Measurements from ENCODE around the gene IFT172. TPM values are rescaled to one million over a fixed set of nuclear protein-coding genes. Genes with fewer than 3 reads are reported as not detected.

IFT172 gene
- total RNA-seq, 2 experiments from 2014 or later, result 7.9 to 9.9 TPM

- no peak overlapping the region for H3K4me3 Mint-ChIP-seq
- no peaks in the 10 kb centered on the region for H3K9me3 Mint-ChIP-seq
- no peak for DNase-seq
- H3K27me3 Mint-ChIP-seq, result peaks cover 4% of the 10 kb centered on the region
- POLR2A ChIA-PET, result no interaction called here
- no peaks in the 10 kb centered on the region for H3K36me3 Mint-ChIP-seq (ENCODE audit: low read depth)
- H3K27ac Mint-ChIP-seq, result no peak overlapping the region
- CTCF ChIA-PET, result no interaction called here
- H3K4me1 Mint-ChIP-seq, result no peaks in the 10 kb centered on the region
These were observed 17.0 kb upstream of the IFT172 start for GRCh38 chr2:27506587-27506986.

- Mint-ChIP-seq H3K4me1 (no peaks in the 10 kb centered on the region), H3K27ac (no peak overlapping the region), H3K27me3 (peaks cover 20% of the 10 kb centered on the region), H3K4me3 (no peak overlapping the region), H3K9me3 (no peaks in the 10 kb centered on the region), H3K36me3 (ENCODE audit: low read depth) (no peaks in the 10 kb centered on the region)
- DNase-seq, result no peak
- POLR2A ChIA-PET, result no interaction called here
- CTCF ChIA-PET, result no interaction called here
These were observed 12.6 kb upstream of the IFT172 start for GRCh38 chr2:27502142-27502541.

- Mint-ChIP-seq H3K36me3 (ENCODE audit: low read depth) (no peaks in the 10 kb centered on the region), H3K27me3 (peaks cover 30% of the 10 kb centered on the region), H3K27ac (no peak overlapping the region), H3K4me3 (no peak overlapping the region), H3K9me3 (no peaks in the 10 kb centered on the region), H3K4me1 (peaks cover under 1% of the 10 kb centered on the region)
- POLR2A ChIA-PET, result no interaction called here
- CTCF ChIA-PET, result no interaction called here
- no peak for DNase-seq
These were observed 11.5 kb upstream of the IFT172 start for GRCh38 chr2:27501042-27501441.

- H3K36me3 Mint-ChIP-seq (ENCODE audit: low read depth), result no peaks in the 10 kb centered on the region
These were observed 9.4 kb upstream of the IFT172 start for GRCh38 chr2:27498975-27499374.

GRCh38 chr2:27497288-27497627, 7.7 kb upstream of the IFT172 start:
- Mint-ChIP-seq H3K4me3 (no peak overlapping the region), H3K36me3 (ENCODE audit: low read depth) (no peaks in the 10 kb centered on the region), H3K9me3 (no peaks in the 10 kb centered on the region), H3K4me1 (peaks cover 14% of the 10 kb centered on the region), H3K27ac (no peak overlapping the region), H3K27me3 (peaks cover 53% of the 10 kb centered on the region)
- POLR2A ChIA-PET, result no interaction called here
- CTCF ChIA-PET, result no interaction called here
- DNase-seq, result no peak

More at GRCh38 chr2:27498975-27499374, 9.4 kb upstream of the IFT172 start:
- Mint-ChIP-seq H3K27me3 (peaks cover 45% of the 10 kb centered on the region), H3K9me3 (no peaks in the 10 kb centered on the region), H3K4me3 (no peak overlapping the region), H3K4me1 (peaks cover 10% of the 10 kb centered on the region), H3K27ac (no peak overlapping the region)
- no peak for DNase-seq
- CTCF ChIA-PET, result no interaction called here
- POLR2A ChIA-PET, result no interaction called here

- Mint-ChIP-seq H3K27me3 (peaks cover 53% of the 10 kb centered on the region), H3K9me3 (no peaks in the 10 kb centered on the region), H3K4me1 (peaks cover 14% of the 10 kb centered on the region), H3K36me3 (ENCODE audit: low read depth) (no peaks in the 10 kb centered on the region), H3K27ac (no peak within 1 kb of the TSS), H3K4me3 (peak within 1 kb of the TSS; percentile 59)
- DNase-seq, result no peak
- ChIA-PET POLR2A (no interaction called here), CTCF (no interaction called here)
These were observed 7.1 kb upstream of the IFT172 start, which contains the start of gene GCKR for GRCh38 chr2:27496357-27497287. Gene GCKR (plus strand): TSS chr2:27496839. CDS start chr2:27496905, 66 bp downstream.

DNA sequence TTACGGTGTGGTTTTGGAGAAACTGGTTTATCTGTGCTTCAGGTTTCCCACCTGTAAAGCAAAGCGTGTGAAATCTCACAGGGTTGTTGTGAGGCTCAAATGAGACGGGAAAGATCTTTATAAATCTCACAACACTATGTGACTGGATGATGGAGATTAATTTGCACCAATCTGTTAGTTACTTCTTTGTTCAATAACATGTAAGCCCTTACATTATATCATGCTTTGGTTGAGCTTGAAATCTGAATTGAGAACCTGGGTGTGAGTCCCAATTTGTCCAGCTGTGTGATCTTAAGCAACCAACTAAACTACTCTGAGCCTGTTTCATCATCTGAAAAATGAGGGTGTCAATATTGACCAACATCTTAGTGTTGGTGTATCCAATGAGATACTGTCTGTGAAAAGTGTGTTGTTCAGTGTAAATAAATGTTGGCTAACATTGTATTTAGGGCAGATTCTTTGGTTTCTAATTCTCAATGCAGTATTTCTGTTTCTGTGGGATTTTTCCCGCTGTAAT, 6.4 kb upstream of the IFT172 start:
- CTCF ChIA-PET, result no interaction called here
- Mint-ChIP-seq H3K27me3 (peaks cover 53% of the 10 kb centered on the region), H3K27ac (no peak overlapping the region), H3K36me3 (ENCODE audit: low read depth) (no peaks in the 10 kb centered on the region), H3K4me3 (peak overlapping the region; percentile 59), H3K9me3 (no peaks in the 10 kb centered on the region), H3K4me1 (peaks cover 18% of the 10 kb centered on the region)
- POLR2A ChIA-PET, result no interaction called here
- DNase-seq, result no peak

DNA sequence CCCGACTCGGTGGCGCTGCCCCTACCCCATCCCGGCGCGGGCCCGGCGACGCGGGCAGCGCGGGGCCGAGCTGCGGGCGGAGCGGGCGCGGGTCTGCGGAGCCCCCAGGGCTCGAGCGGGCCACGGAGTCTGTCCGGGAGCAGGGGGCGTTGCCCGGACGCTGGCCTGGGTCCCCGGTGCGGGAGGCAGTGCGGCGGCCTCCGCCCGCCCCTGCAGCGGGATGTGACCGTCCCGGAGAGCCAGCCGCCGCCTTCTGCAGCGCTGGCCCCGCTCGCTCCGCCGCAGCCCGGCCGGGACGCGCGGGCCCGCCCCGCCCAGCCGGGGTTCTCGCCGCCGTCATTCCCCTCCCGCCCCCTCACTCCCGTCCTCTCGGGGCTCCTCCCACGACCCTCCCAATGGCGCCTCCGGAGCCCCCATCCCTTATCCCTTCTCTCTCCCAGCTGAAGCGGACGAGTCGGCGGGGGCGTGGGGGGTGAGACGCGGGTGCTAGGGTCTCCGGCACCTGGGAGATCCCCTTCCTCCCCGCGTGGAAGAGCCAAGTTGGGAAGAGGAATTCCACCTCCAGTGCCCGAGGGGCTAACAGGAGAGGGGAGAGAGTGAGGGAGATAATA, 5.5 kb upstream of the IFT172 start, which contains the start of gene FNDC4:
TSS of gene FNDC4 (minus strand) at position 257 of the 611 bp plus-strand sequence. CDS start 521 bp downstream, outside the sequence.
- Mint-ChIP-seq H3K4me1 (peaks cover 24% of the 10 kb centered on the region), H3K4me3 (peak within 1 kb of the TSS; percentile 59), H3K27me3 (peaks cover 53% of the 10 kb centered on the region), H3K9me3 (no peaks in the 10 kb centered on the region), H3K27ac (no peak within 1 kb of the TSS), H3K36me3 (ENCODE audit: low read depth) (no peaks in the 10 kb centered on the region)
- peak; percentile 25 for DNase-seq
- POLR2A ChIA-PET, result no interaction called here
- CTCF ChIA-PET, result no interaction called here

DNA sequence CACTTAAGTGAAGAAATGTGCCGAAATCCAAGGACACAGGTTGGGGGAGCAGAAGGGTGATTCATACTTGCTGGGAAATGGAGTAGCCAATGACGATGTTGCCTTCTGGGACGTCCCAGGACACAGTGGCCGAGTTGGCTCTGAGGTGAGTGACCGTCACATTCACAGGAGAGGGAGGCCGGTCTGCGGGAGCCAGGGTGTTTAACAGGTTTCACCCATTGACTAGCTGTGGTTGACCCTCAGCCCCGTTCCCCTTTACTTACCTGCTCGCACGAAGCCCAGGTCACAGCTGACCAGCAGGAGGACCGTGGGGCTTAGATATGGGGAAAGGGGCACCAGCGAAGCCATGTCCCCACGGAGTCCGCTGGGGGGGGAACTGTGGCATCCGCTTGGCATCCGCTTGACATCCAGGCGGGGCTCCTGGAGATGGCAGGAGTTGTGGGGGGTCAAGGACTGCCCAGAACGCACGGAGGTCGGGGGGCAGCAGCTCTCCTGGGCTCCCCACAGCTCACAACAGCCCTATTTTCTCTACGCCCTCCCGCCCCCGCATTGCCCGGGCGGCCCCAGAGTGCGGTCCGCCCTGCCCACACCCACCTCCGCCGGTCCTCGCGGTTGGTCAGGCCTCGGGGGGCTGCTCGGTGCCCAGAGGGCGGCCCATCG, 4.9 kb upstream of the IFT172 start:
- Mint-ChIP-seq H3K36me3 (ENCODE audit: low read depth) (no peaks in the 10 kb centered on the region), H3K4me3 (peak overlapping the region; percentile 45), H3K27ac (no peak overlapping the region), H3K9me3 (no peaks in the 10 kb centered on the region), H3K4me1 (peaks cover 30% of the 10 kb centered on the region), H3K27me3 (peaks cover 53% of the 10 kb centered on the region)
- ChIA-PET CTCF (no interaction called here), POLR2A (no interaction called here)
- no peak for DNase-seq

DNA sequence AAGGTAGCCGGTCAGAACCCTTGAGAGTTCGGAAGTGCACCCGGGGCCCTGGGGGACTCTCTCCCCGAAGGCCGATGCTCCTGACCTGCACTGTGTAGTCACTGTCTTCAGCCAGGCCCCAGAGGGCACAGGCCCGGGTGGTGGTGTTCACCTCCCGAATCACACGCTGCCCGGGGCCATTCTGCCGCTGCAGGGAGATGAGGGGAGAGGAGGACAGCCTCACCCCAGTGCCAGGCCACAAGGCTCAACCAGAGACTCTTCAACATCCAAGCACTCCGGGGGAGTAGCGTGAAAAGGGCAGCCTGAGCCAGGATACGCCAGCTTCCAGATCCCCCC, 4.4 kb upstream of the IFT172 start:
- DNase-seq, result no peak
- no peaks in the 10 kb centered on the region for H3K36me3 Mint-ChIP-seq (ENCODE audit: low read depth)
- ChIA-PET POLR2A (no interaction called here), CTCF (no interaction called here)
- H3K4me1 Mint-ChIP-seq, result peaks cover 35% of the 10 kb centered on the region
- peak overlapping the region; percentile 21 for H3K4me3 Mint-ChIP-seq
- H3K9me3 Mint-ChIP-seq, result no peaks in the 10 kb centered on the region
- H3K27ac Mint-ChIP-seq, result no peak overlapping the region
- peaks cover 49% of the 10 kb centered on the region for H3K27me3 Mint-ChIP-seq

DNA sequence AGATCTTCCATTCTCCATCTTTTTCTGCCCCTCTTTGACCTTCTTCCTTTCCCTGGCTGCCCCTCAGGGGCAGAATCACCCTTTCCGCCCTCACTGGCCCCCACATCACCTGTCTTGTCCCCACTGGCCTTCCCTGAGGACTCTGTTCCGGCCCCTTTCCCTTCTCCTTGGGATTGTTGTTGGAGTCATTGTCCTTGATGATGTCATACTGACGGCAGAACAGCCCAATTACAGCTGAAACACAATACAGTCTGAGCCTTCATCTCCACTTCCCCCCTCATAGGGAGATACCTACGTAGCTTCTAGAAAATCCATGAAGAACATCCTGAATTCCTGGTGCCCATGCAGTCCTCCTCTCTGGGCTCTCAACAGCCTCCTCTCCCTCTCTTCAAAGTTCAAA, 3.0 kb upstream of the IFT172 start:
- ChIA-PET CTCF (interaction anchor here (0.7 kb wide), 1 partner anchor 154 kb away, joined by 3 read pairs; no protein-coding TSS in a partner anchor), POLR2A (no interaction called here)
- Mint-ChIP-seq H3K9me3 (no peaks in the 10 kb centered on the region), H3K4me3 (no peak overlapping the region), H3K27ac (no peak overlapping the region), H3K4me1 (peaks cover 39% of the 10 kb centered on the region), H3K27me3 (peaks cover 38% of the 10 kb centered on the region), H3K36me3 (ENCODE audit: low read depth) (no peaks in the 10 kb centered on the region)
- DNase-seq, result no peak

- peaks cover 30% of the 10 kb centered on the region for H3K4me1 Mint-ChIP-seq
- no peaks in the 10 kb centered on the region for H3K9me3 Mint-ChIP-seq
- DNase-seq, result no peak
- H3K27me3 Mint-ChIP-seq, result peaks cover 10% of the 10 kb centered on the region
- peak overlapping the region; percentile 74 for H3K4me3 Mint-ChIP-seq
- no peaks in the 10 kb centered on the region for H3K36me3 Mint-ChIP-seq (ENCODE audit: low read depth)
- ChIA-PET POLR2A (no interaction called here), CTCF (interaction anchor here (2.9 kb wide), 1 partner anchor 194 kb away, joined by 11 read pairs; no protein-coding TSS in a partner anchor)
- H3K27ac Mint-ChIP-seq, result peak overlapping the region; percentile 71
These were observed 435 bp downstream of the IFT172 start for GRCh38 chr2:27489118-27489497.

- no peak overlapping the region for H3K27ac Mint-ChIP-seq
- no peaks in the 10 kb centered on the region for H3K9me3 Mint-ChIP-seq
- no peaks in the 10 kb centered on the region for H3K36me3 Mint-ChIP-seq (ENCODE audit: low read depth)
- H3K4me1 Mint-ChIP-seq, result peaks cover 19% of the 10 kb centered on the region
- DNase-seq, result no peak
- no peaks in the 10 kb centered on the region for H3K27me3 Mint-ChIP-seq
- ChIA-PET CTCF (no interaction called here), POLR2A (no interaction called here)
- H3K4me3 Mint-ChIP-seq, result no peak overlapping the region
These were observed 4.0 kb downstream of the IFT172 start for GRCh38 chr2:27485496-27485895.
